ENCODE measurements around the gene GARIN3. TPM values are rescaled to one million over a fixed set of nuclear protein-coding genes. Genes with fewer than 3 reads are reported as not detected.
A peak's percentile ranks its signal among the peaks of the same experiment; 100 is the strongest.

GARIN3 gene
- total RNA-seq, 2 donors from 2014 or later: not detected

GRCh38 chr5:157159209-157159751 lies 6.8 kb downstream of the GARIN3 start:
- ATAC-seq: no peak

GRCh38 chr5:157157293-157157891 lies 8.7 kb downstream of the GARIN3 start:
- intact Hi-C loops (cut with DNase I): loop anchor here in 1 of 2 donors (10.0 kb wide), 1 partner anchor 97 kb away; no protein-coding TSS in a partner anchor

More at GRCh38 chr5:157159209-157159751, 6.8 kb downstream of the GARIN3 start:
- intact Hi-C loops (cut with DNase I): loop anchor here in 1 of 2 donors (10.0 kb wide), 1 partner anchor 96 kb away; no protein-coding TSS in a partner anchor
- DNase-seq: no peak

GRCh38 chr5:157155297-157155696 lies 10.8 kb downstream of the GARIN3 start:
- ATAC-seq: no peak
- intact Hi-C loops (cut with DNase I): loop anchor here in 1 of 2 donors (10.0 kb wide), 1 partner anchor 100 kb away; no protein-coding TSS in a partner anchor
- no peak for DNase-seq

More at GRCh38 chr5:157157293-157157891, 8.7 kb downstream of the GARIN3 start:
- ATAC-seq (no peak), DNase-seq (no peak)

- DNase-seq (no peak), ATAC-seq (no peak)
- intact Hi-C loops (cut with DNase I): loop anchor here in 1 of 2 donors (10.0 kb wide), 1 partner anchor 104 kb away; no protein-coding TSS in a partner anchor
Observed at GRCh38 chr5:157150995-157151394, 15.1 kb downstream of the GARIN3 start.

- intact Hi-C loops (cut with DNase I): loop anchor here (2.0 to 5.0 kb wide), 3 partner anchors 103 to 164 kb away; no protein-coding TSS in a partner anchor
- ATAC-seq (peak; percentile 85 to 87), DNase-seq (peak; percentile 57)
Observed at GRCh38 chr5:157148734-157149615, 17.1 kb downstream of the GARIN3 start.

- peak; percentile 61 for DNase-seq
- intact Hi-C loops (cut with DNase I): no loop called here
- peak; percentile 47 to 65 for ATAC-seq
Observed at GRCh38 chr5:157143127-157143971, 22.7 kb downstream of the GARIN3 start.

- intact Hi-C loops (cut with DNase I): no loop called here
Observed at GRCh38 chr5:157142317-157143126, 23.5 kb downstream of the GARIN3 start, which contains the start of gene MED7. Gene MED7, minus strand, starts transcription at chr5:157142865. Its CDS starts 3,434 bp downstream, at chr5:157139431.

GRCh38 chr5:157137691-157138090 lies 28.4 kb downstream of the GARIN3 start:
- no peak for ATAC-seq
- intact Hi-C loops (cut with DNase I): no loop called here
- no peak for DNase-seq

More at GRCh38 chr5:157142317-157143126, 23.5 kb downstream of the GARIN3 start, which contains the start of gene MED7:
- ATAC-seq (peak; percentile 99), DNase-seq (peak; percentile 93)

- no peak for DNase-seq
- ATAC-seq: no peak
- intact Hi-C loops (cut with DNase I): no loop called here
Observed at GRCh38 chr5:157132281-157132612, 33.8 kb downstream of the GARIN3 start.

GRCh38 chr5:157130925-157131324 lies 35.1 kb downstream of the GARIN3 start:
- ATAC-seq: peak in 1 of 2 donors; percentile 83
- DNase-seq: no peak
- intact Hi-C loops (cut with DNase I): no loop called here

GRCh38 chr5:157121709-157122108 lies 44.4 kb downstream of the GARIN3 start:
- ATAC-seq (no peak), DNase-seq (no peak)
- intact Hi-C loops (cut with DNase I): no loop called here

- intact Hi-C loops (cut with DNase I): no loop called here
- no peak for DNase-seq
- ATAC-seq: no peak
Observed at GRCh38 chr5:157120102-157120501, 46.0 kb downstream of the GARIN3 start.

- intact Hi-C loops (cut with DNase I): no loop called here
- no peak for DNase-seq
- ATAC-seq: no peak
Observed at GRCh38 chr5:157116483-157116954, 49.5 kb downstream of the GARIN3 start.

GRCh38 chr5:157115502-157115901 lies 50.6 kb downstream of the GARIN3 start:
- intact Hi-C loops (cut with DNase I): no loop called here
- ATAC-seq: peak; percentile 65 to 67
- DNase-seq: no peak

GRCh38 chr5:157115012-157115411 lies 51.1 kb downstream of the GARIN3 start:
- no peak for DNase-seq
- ATAC-seq: no peak
- intact Hi-C loops (cut with DNase I): no loop called here

GRCh38 chr5:157113002-157113401 lies 53.1 kb downstream of the GARIN3 start:
- DNase-seq: no peak
- peak in 1 of 2 donors; percentile 41 for ATAC-seq
- intact Hi-C loops (cut with DNase I): no loop called here
